HL-60 (cell line): Measurements from ENCODE around the gene GPD1.

Source experiments
- DNase-seq, 2 experiments: peaks; one replicate each; pipeline ENCODE4 v3.0.0-alpha.2; 2010 to 2020; ENCODE audit warnings: low read depth in 1 of 2, low spot score in 1 of 2
- H3K27ac ChIP-seq: fragments of 250-450 bp; sonication (Bioruptor Pico); replicated peaks from 2 replicates; pipeline ENCODE4 v1.5.1; 2020; ENCODE audit warnings: mild to moderate bottlenecking, moderate library complexity
- H3K27me3 ChIP-seq: fragments of 250-450 bp; sonication (Bioruptor Pico); 2 replicates; pipeline ENCODE4 v1.5.1; 2021; ENCODE audit warnings: mild to moderate bottlenecking, moderate library complexity; ENCODE audit not compliant: insufficient read depth, poor library complexity, severe bottlenecking
- H3K4me3 ChIP-seq: replicated peaks from 2 replicates; pipeline ENCODE4 v1.5.1; 2011; ENCODE audit warnings: mild to moderate bottlenecking, control low read depth, low read length; ENCODE audit not compliant: insufficient read depth
- CTCF ChIP-seq: IDR thresholded peaks from one replicate; pipeline ENCODE4 v1.5.1; 2011; ENCODE audit warnings: low read length, control low read depth, inconsistent platforms; ENCODE audit not compliant: insufficient read depth
- GABPA ChIP-seq: IDR thresholded peaks from 2 replicates; pipeline ENCODE4 v1.6.1; 2012; ENCODE audit warnings: low read depth
- POLR2AphosphoS5 ChIP-seq: IDR thresholded peaks from 2 replicates; pipeline ENCODE4 v1.6.1; 2012; ENCODE audit warnings: low read depth
- REST ChIP-seq: IDR thresholded peaks from 2 replicates; pipeline ENCODE4 v1.6.1; 2012; ENCODE audit warnings: low read depth; ENCODE audit not compliant: insufficient replicate concordance
- SPI1 ChIP-seq: IDR thresholded peaks from 2 replicates; pipeline ENCODE4 v1.6.1; 2012; ENCODE audit warnings: low read depth, mild to moderate bottlenecking, borderline replicate concordance

GPD1 gene

GRCh38 chr12:50089730-50090129 is 14.1 kb upstream of the GPD1 start:
- H3K27ac ChIP-seq = no peak overlapping the region
- no peak overlapping the region for H3K4me3 ChIP-seq
- DNase-seq = no peak
- no peaks in the 10 kb centered on the region for H3K27me3 ChIP-seq
- TF ChIP-seq GABPA = no peak
- no peak for TF ChIP-seq REST
- no peak for TF ChIP-seq SPI1
- no peak for TF ChIP-seq CTCF

GRCh38 chr12:50090391-50090790 is 13.4 kb upstream of the GPD1 start:
- Histone ChIP-seq H3K27me3 (no peaks in the 10 kb centered on the region), H3K27ac (no peak overlapping the region), H3K4me3 (no peak overlapping the region)
- no peak for DNase-seq
- TF ChIP-seq CTCF = no peak
- no peak for TF ChIP-seq GABPA
- TF ChIP-seq SPI1 = no peak
- TF ChIP-seq POLR2AphosphoS5 = no peak
- no peak for TF ChIP-seq REST

GRCh38 chr12:50097952-50098351 is 5.9 kb upstream of the GPD1 start:
- TF ChIP-seq CTCF (no peak), SPI1 (no peak), GABPA (no peak), REST (no peak), POLR2AphosphoS5 (no peak)
- Histone ChIP-seq H3K27ac (no peak overlapping the region), H3K27me3 (no peaks in the 10 kb centered on the region), H3K4me3 (no peak overlapping the region)
- DNase-seq = no peak
